ENCODE results near the gene CTSD.

Gene CTSD

DNA sequence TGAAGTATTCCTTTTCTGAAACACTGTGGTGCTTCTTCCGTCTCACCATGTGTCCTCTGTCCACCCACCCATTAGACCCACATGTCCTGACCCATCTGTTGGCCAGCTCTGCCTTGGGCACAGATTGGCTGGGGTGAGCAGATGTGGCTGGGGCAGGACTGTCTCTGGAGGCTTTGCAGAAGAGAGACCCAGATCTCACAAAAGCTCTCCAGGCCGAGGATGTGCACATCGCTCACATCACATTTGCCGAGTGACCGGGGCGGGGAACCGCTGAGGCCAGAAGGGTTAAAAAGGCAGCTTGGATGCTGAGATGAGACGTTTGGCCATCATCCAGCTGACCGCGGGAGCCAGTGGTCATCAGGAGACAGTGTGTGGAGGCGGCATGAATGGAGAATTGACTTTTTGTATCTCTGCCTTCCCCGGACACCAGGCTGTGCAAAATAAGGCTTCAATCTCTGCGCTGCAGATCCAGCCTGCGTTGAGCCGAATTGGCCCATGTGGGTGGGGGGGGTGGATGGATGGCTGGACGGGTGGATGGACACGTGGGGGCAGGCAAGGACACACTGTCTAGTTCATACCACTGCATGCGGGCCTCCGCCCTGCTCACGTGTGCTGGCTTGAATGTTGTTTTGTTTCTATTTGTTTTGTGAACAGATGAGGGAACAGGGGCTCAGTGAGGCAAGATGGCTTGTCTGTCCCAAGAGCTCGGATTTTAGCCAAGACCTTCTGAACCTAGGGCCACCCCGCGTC, 19.4 kb downstream of the CTSD start:
- Histone ChIP-seq H4K20me1 (ENCODE audit: insufficient read depth, low read length, poor library complexity, severe bottlenecking) (no peaks in the 10 kb centered on the region), H3K27me3 (ENCODE audit: insufficient read depth, low read length, poor library complexity, severe bottlenecking) (no peaks in the 10 kb centered on the region), H2AFZ (ENCODE audit: low read length) (no peak overlapping the region), H3K4me3 (ENCODE audit: low read length, poor library complexity, severe bottlenecking) (no peak overlapping the region), H3K9me2 (replicated peaks; ENCODE audit: low read depth, low read length) (no peaks in the 10 kb centered on the region), H3K4me2 (ENCODE audit: low read depth, low read length, poor library complexity, severe bottlenecking) (no peak overlapping the region), H3K9me3 (ENCODE audit: insufficient read depth, low read depth, low read length) (no peaks in the 10 kb centered on the region), H3K36me3 (ENCODE audit: insufficient read depth, low read length) (no peaks in the 10 kb centered on the region; the same call in 1 of the 2 replicates), H3K9ac (ENCODE audit: low read depth, low read length, poor library complexity, severe bottlenecking) (no peak overlapping the region), H3K79me2 (ENCODE audit: insufficient read depth, low read length) (no peaks in the 10 kb centered on the region), H3K4me1 (ENCODE audit: insufficient read depth, low read length, poor library complexity, severe bottlenecking) (no peaks in the 10 kb centered on the region), H3F3A (ENCODE audit: low read depth) (no peaks in the 10 kb centered on the region)
- TF ChIP-seq, protein P1, sequence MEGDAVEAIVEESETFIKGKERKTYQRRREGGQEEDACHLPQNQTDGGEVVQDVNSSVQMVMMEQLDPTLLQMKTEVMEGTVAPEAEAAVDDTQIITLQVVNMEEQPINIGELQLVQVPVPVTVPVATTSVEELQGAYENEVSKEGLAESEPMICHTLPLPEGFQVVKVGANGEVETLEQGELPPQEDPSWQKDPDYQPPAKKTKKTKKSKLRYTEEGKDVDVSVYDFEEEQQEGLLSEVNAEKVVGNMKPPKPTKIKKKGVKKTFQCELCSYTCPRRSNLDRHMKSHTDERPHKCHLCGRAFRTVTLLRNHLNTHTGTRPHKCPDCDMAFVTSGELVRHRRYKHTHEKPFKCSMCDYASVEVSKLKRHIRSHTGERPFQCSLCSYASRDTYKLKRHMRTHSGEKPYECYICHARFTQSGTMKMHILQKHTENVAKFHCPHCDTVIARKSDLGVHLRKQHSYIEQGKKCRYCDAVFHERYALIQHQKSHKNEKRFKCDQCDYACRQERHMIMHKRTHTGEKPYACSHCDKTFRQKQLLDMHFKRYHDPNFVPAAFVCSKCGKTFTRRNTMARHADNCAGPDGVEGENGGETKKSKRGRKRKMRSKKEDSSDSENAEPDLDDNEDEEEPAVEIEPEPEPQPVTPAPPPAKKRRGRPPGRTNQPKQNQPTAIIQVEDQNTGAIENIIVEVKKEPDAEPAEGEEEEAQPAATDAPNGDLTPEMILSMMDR (conservative IDR thresholded peaks at IDR 0.05; ENCODE audit: low read length), result no peak
- TF ChIP-seq EZH2phosphoT487 (IDR thresholded peaks at IDR 0.05; ENCODE audit: borderline replicate concordance), result no peak

DNA sequence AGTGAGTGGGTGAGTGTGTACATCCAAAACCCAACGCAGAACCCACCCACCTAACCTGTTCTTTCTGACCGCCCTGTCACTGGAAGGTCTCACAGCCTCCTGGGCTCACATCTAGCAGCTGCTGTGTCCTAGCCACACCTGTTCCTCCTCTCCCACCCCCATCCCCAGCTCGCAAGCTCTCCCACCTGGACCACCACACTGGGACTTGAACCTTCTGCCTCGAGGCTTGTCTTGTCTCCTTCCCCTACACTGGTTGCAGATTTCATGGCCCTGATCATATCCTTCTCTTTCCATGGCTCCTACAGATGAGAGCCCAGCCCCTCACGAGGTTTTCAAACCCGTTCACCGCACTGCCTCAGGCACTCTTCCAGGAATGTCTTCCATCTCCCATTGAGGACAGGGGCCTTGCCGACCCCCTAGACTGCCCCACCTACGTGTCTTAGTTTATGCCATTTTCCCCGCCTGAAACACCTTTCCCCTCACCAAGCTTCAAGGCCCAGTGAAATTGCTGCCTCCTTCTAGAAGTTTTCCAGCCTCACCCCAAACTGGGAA, 20.1 kb downstream of the CTSD start:
- no peaks in the 10 kb centered on the region for H3K9me2 ChIP-seq (replicated peaks; ENCODE audit: low read depth, low read length)
- no peaks in the 10 kb centered on the region for H3K9me3 ChIP-seq (ENCODE audit: insufficient read depth, low read depth, low read length)
- no peaks in the 10 kb centered on the region for H3K27me3 ChIP-seq (ENCODE audit: insufficient read depth, low read length, poor library complexity, severe bottlenecking)
- H2AFZ ChIP-seq (ENCODE audit: low read length), result no peak overlapping the region
- no peaks in the 10 kb centered on the region for H4K20me1 ChIP-seq (ENCODE audit: insufficient read depth, low read length, poor library complexity, severe bottlenecking)
- H3K36me3 ChIP-seq (ENCODE audit: insufficient read depth, low read length), result no peaks in the 10 kb centered on the region; the same call in 1 of the 2 replicates
- no peak overlapping the region for H3K4me3 ChIP-seq (ENCODE audit: low read length, poor library complexity, severe bottlenecking)
- TF ChIP-seq, protein P1 (conservative IDR thresholded peaks at IDR 0.05; ENCODE audit: low read length), result no peak
- TF ChIP-seq EZH2phosphoT487 (IDR thresholded peaks at IDR 0.05; ENCODE audit: borderline replicate concordance), result no peak
- no peak overlapping the region for H3K9ac ChIP-seq (ENCODE audit: low read depth, low read length, poor library complexity, severe bottlenecking)
- no peaks in the 10 kb centered on the region for H3F3A ChIP-seq (ENCODE audit: low read depth)
- no peaks in the 10 kb centered on the region for H3K79me2 ChIP-seq (ENCODE audit: insufficient read depth, low read length)
- no peak overlapping the region for H3K4me2 ChIP-seq (ENCODE audit: low read depth, low read length, poor library complexity, severe bottlenecking)
- H3K4me1 ChIP-seq (ENCODE audit: insufficient read depth, low read length, poor library complexity, severe bottlenecking), result no peaks in the 10 kb centered on the region

DNA sequence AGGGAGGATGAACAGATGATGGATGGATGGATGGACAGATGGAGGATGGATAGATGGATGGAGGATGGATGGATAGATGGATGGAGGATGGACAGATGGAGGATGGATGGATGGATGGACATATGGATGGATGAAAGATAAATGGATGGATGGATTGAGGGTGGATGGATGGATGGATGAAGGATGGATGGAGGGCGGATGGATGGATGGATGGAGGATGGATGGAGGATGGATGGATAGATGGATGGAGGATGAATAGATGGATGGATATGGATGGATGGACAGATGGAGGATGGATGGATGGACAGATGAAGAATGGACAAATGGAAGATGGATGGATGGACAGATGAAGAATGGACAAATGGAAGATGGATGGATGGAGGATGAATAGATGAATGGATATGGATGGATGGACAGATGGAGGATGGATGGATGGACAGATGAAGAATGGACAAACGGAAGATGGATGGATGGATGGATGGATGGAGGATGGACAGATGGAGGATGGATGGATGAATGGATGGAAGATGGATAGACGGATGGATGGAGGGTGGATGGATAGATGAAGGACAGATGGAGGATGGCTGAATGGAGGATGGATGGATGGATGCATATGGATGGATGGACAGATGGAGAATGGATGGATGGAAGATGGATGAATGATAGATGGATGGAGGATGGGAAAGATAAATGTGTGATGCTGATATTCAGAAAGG, 20.7 kb downstream of the CTSD start:
- Histone ChIP-seq H2AFZ (ENCODE audit: low read length) (no peak overlapping the region), H3K4me1 (ENCODE audit: insufficient read depth, low read length, poor library complexity, severe bottlenecking) (no peaks in the 10 kb centered on the region), H3F3A (ENCODE audit: low read depth) (no peaks in the 10 kb centered on the region), H3K4me3 (ENCODE audit: low read length, poor library complexity, severe bottlenecking) (no peak overlapping the region), H3K27me3 (ENCODE audit: insufficient read depth, low read length, poor library complexity, severe bottlenecking) (no peaks in the 10 kb centered on the region), H4K20me1 (ENCODE audit: insufficient read depth, low read length, poor library complexity, severe bottlenecking) (no peaks in the 10 kb centered on the region), H3K36me3 (ENCODE audit: insufficient read depth, low read length) (no peaks in the 10 kb centered on the region; the same call in 1 of the 2 replicates), H3K9me3 (ENCODE audit: insufficient read depth, low read depth, low read length) (no peaks in the 10 kb centered on the region), H3K9ac (ENCODE audit: low read depth, low read length, poor library complexity, severe bottlenecking) (no peak overlapping the region), H3K79me2 (ENCODE audit: insufficient read depth, low read length) (no peaks in the 10 kb centered on the region), H3K4me2 (ENCODE audit: low read depth, low read length, poor library complexity, severe bottlenecking) (no peak overlapping the region), H3K9me2 (replicated peaks; ENCODE audit: low read depth, low read length) (no peaks in the 10 kb centered on the region)
- TF ChIP-seq, protein P1 (conservative IDR thresholded peaks at IDR 0.05; ENCODE audit: low read length), result no peak
- TF ChIP-seq EZH2phosphoT487 (IDR thresholded peaks at IDR 0.05; ENCODE audit: borderline replicate concordance), result no peak

All from Loucy (cell line).